NCI-H2107 treated with DMSO at 0.1 percent for 48 hours (cell line): Measurements from ENCODE around the gene CSN2.

Experiments used
- DNase-seq: peaks from one replicate; lab custom pipeline; 2025; ENCODE audit not compliant: unreplicated experiment; lab: John Stamatoyannopoulos, UW

CSN2 gene

DNA sequence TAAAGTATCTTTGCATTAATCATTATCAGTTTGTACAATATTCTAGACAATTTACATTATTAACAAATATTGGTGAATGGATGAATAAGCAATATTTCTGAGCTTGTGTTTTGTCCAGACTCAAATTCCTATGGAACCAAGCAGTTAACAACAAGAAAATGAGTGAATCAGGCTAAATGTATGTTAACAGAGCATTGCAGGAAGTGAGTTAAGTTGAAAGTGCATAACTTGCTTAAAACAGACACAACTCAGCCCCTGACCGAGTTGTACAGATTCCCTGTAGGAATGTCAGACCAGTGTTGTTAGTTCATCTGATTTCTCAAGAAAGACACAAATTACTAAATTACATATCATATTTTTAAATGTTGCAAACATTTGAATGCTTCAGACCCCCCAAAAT, 58.4 kb downstream of the CSN2 start:
- DNase-seq = no peak
